ENCODE data around the gene SORBS2.

GRCh38 chr4:185793116-185793485 lies 18.9 kb downstream of the SORBS2 start:
- no peak for TF ChIP-seq CTCF (IDR thresholded peaks at IDR 0.05)
- TF ChIP-seq POLR2A (IDR thresholded peaks at IDR 0.05): no peak

Measured in transverse colon (tissue), 3 donors.